GM12878 (cell line): ENCODE data around the gene ANKMY1. TPM values are rescaled to one million over a fixed set of nuclear protein-coding genes. Genes with fewer than 3 reads are reported as not detected.

Experiments used
- ASH2L ChIP-seq: fragments of 300-600, 200-600 bp; sonication (generic); IDR thresholded peaks from 2 replicates; pipeline ENCODE4 v1.6.1; 2017; ENCODE audit warnings: low read depth, mild to moderate bottlenecking, borderline replicate concordance
- CBFB ChIP-seq: IDR thresholded peaks from 2 replicates; pipeline ENCODE4 v1.6.1; 2016; ENCODE audit warnings: antibody characterized with exemption, low read depth
- CBX3 ChIP-seq: fragments of 200-600 bp; sonication (generic); IDR thresholded peaks from 2 replicates; pipeline ENCODE4 v1.6.1; 2016; ENCODE audit warnings: low read depth, borderline replicate concordance
- CEBPB ChIP-seq, 2 experiments: fragments of 150-350 bp in 1 of 2; IDR thresholded peaks; 2 replicates each; pipeline ENCODE4 v1.6.1; 2012 to 2014; ENCODE audit warnings: low read depth in 2 of 2, low read length in 2 of 2, borderline replicate concordance in 1 of 2, inconsistent platforms in 1 of 2
- CHD1 ChIP-seq: IDR thresholded peaks from 2 replicates; pipeline ENCODE4 v1.6.1; 2012; ENCODE audit warnings: low read depth, low read length, improper control_type of control experiment
- CTCF ChIP-seq, 3 experiments: IDR thresholded peaks in 2 of 3; conservative IDR thresholded peaks in 1 of 3; 2 replicates each; pipeline ENCODE4 v1.5.1; 2011; ENCODE audit warnings: low read depth in 3 of 3, low read length in 3 of 3, mild to moderate bottlenecking in 3 of 3, control low read depth in 2 of 3, moderate library complexity in 2 of 3, inconsistent platforms in 1 of 3, mixed read lengths in 1 of 3; ENCODE audit not compliant: control insufficient read depth in 2 of 3, insufficient read depth in 1 of 3; ENCODE audit errors: extremely low read depth in 1 of 3
- EGR1 ChIP-seq, 2 experiments: IDR thresholded peaks; 1 replicate in 1 of 2; 2 replicates in 1 of 2; pipeline ENCODE4 v1.6.1; 2011 to 2012; ENCODE audit warnings: low read depth in 2 of 2, low read length in 2 of 2, borderline replicate concordance in 1 of 2, mild to moderate bottlenecking in 1 of 2, moderate library complexity in 1 of 2
- FOXM1 ChIP-seq: IDR thresholded peaks from 2 replicates; pipeline ENCODE4 v1.6.1; 2012; ENCODE audit warnings: low read depth, mild to moderate bottlenecking, inconsistent platforms, low read length, moderate library complexity
- JUND ChIP-seq: IDR thresholded peaks from 2 replicates; pipeline ENCODE4 v1.6.1; 2012; ENCODE audit warnings: low read depth, mild to moderate bottlenecking, low read length, improper control_type of control experiment, moderate library complexity
- LARP7 ChIP-seq: fragments of 450-650 bp; IDR thresholded peaks from 2 replicates; pipeline ENCODE4 v1.6.1; 2017; ENCODE audit warnings: mild to moderate bottlenecking
- NBN ChIP-seq: fragments of 450-650 bp; IDR thresholded peaks from 2 replicates; pipeline ENCODE4 v1.6.1; 2016
- RFX5 ChIP-seq: IDR thresholded peaks from 2 replicates; pipeline ENCODE4 v1.6.1; 2011; ENCODE audit warnings: low read depth, low read length, improper control_type of control experiment
- RUNX3 ChIP-seq: IDR thresholded peaks from 2 replicates; pipeline ENCODE4 v1.6.1; 2012; ENCODE audit warnings: low read length, inconsistent platforms
- SIN3A ChIP-seq: IDR thresholded peaks from 2 replicates; pipeline ENCODE4 v1.6.1; 2012; ENCODE audit warnings: low read depth, low read length, improper control_type of control experiment
- SIX5 ChIP-seq: IDR thresholded peaks from 2 replicates; pipeline ENCODE4 v1.6.1; 2011; ENCODE audit warnings: mild to moderate bottlenecking, low read depth, low read length, moderate library complexity; ENCODE audit not compliant: severe bottlenecking
- SP1 ChIP-seq: IDR thresholded peaks from one replicate; pipeline ENCODE4 v1.6.1; 2011; ENCODE audit warnings: low read depth, low read length
- SUZ12 ChIP-seq: fragments of 200-600 bp; sonication (generic); IDR thresholded peaks from one replicate; pipeline ENCODE4 v1.6.1; 2018; ENCODE audit warnings: antibody characterized with exemption, mild to moderate bottlenecking; ENCODE audit not compliant: unreplicated experiment
- TCF7 ChIP-seq: IDR thresholded peaks from 2 replicates; pipeline ENCODE4 v1.6.1; 2014; ENCODE audit warnings: antibody characterized with exemption, borderline replicate concordance
- YY1 ChIP-seq: IDR thresholded peaks from 2 replicates; pipeline ENCODE4 v1.6.1; 2011; ENCODE audit warnings: low read depth, mild to moderate bottlenecking, low read length
- ZNF687 ChIP-seq: fragments of 450-650 bp; IDR thresholded peaks from 2 replicates; pipeline ENCODE4 v1.6.1; 2017; ENCODE audit warnings: mild to moderate bottlenecking, moderate library complexity
- polyA plus RNA-seq, 11 experiments: library from polyadenylated mRNA; depleted of rRNA in 4 of 11; unstranded in 6 of 11; stranded (reverse) in 5 of 11; fragments of >200 nt; fragmentation: Nextera tagmentation in 4 of 11; fragmentation: Illumina TruSeq in 1 of 11; extraction: Ambion mirVana in 4 of 11; extraction: Trizol in 1 of 11; gene quantifications; 1 replicate in 1 of 11; 2 replicates in 10 of 11; pipeline versions ENCODE4 v1.2.1 to v1.2.3, GENCODE V29; 2011 to 2016; ENCODE audit warnings: inconsistent platforms in 2 of 11, missing spikeins in 2 of 11, low read depth in 1 of 11
- total RNA-seq, 4 experiments: library from RNA; depleted of rRNA in 3 of 4; stranded (reverse); fragments of >200 nt in 3 of 4; fragmentation: Illumina TruSeq in 1 of 4; extraction: Trizol in 1 of 4; gene quantifications; 2 replicates each; pipeline versions ENCODE4 v1.2.1 to v1.2.3, GENCODE V29; 2013 to 2021
- TF ChIP-seq, protein P1 (sequence below): fragments of 450-650 bp; IDR thresholded peaks from 2 replicates; pipeline ENCODE4 v1.6.1; 2014; ENCODE audit warnings: mild to moderate bottlenecking
- TF ChIP-seq, protein P2 (sequence below): IDR thresholded peaks from 2 replicates; pipeline ENCODE4 v1.6.1; 2011; ENCODE audit warnings: borderline replicate concordance, low read depth, mild to moderate bottlenecking, moderate library complexity, low read length; ENCODE audit not compliant: insufficient read depth, poor library complexity, severe bottlenecking

The ANKMY1 gene
- total and polyA plus RNA-seq, 10 of the 15 experiments (the other 5 are each of a cell fraction or from before 2014, with no cell fraction given), result 1.1 to 15.3 (median 11.1) TPM

DNA sequence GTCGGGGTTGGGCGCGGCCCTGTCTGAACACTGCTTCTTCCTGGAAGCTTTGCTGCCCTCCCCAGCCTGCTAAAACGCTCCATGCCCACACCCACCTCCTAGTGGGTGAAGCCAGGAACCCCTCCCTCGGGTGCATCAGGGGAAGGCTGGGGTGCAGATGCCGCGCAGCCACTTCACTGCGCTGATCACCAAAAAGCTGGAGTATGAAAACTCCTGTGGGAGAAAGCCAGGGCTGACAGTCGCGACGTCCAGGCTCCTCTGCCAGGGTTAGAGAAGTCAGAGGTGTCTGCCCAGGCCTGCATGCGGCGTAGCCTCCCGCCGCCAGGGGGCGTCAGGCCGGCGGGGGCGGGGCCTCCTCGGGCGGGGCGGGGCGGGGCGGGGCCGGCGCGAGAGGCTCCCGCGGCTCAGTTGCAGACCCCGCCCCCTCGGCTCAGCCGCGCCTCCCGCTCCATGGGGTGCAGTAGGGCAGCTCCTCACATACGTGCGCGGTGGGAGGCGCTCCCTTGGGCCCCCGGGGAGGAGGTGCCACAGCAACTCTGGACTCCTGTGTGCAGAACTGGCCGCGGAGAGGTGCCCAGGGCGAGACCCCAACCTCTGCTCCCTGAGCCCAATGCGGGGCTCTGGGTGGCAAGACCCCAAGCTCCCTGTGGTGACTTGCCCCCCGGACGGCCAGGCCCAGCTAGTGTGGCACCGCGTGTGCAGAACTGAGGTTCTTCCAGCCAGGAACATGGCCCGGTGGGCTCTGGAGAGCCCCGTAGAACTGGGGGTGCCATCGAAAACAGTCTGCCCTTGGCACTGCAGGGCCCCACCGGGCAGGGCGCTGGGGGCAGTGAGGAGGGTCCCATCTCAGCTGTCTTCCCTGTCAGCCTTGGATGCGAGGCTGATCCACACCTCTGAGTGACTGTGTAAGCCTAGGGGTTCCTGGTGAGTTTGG, 8.7 kb upstream of the ANKMY1 start (continued):
- TF ChIP-seq EGR1 (IDR thresholded peaks at IDR 0.05; ENCODE audit: borderline replicate concordance in 1 of 2, low read depth in 2 of 2, low read length in 2 of 2) (peak in 1 of 2 experiments; percentile 84; a peak in 2 of 3 replicates), SP1 (peak; percentile 54), RFX5 (no peak), CEBPB (IDR thresholded peaks at IDR 0.05; ENCODE audit: borderline replicate concordance in 1 of 2, low read depth in 2 of 2, low read length in 2 of 2) (no peak), SUZ12 (no peak), NBN (no peak), SIX5 (no peak), CTCF (IDR thresholded peaks at IDR 0.05 in 2 of 3, conservative IDR thresholded peaks at IDR 0.05 in 1 of 3; ENCODE audit: control insufficient read depth in 2 of 3, extremely low read depth in 1 of 3, insufficient read depth in 1 of 3, low read depth in 3 of 3, low read length in 3 of 3) (peak; percentile 57 to 85 (median 57)), YY1 (peak; percentile 60), JUND (0 out of 2 replicates have a peak, but pooled peaks have one; percentile 9), SIN3A (0 out of 2 replicates have a peak, but pooled peaks have one; percentile 39), TCF7 (no peak), CBFB (no peak), ZNF687 (no peak), FOXM1 (no peak), ASH2L (no peak), RUNX3 (no peak), CHD1 (no peak), CBX3 (no peak), LARP7 (peak; percentile 23; the same call in 1 of the 2 replicates)
- TF ChIP-seq, protein P1, sequence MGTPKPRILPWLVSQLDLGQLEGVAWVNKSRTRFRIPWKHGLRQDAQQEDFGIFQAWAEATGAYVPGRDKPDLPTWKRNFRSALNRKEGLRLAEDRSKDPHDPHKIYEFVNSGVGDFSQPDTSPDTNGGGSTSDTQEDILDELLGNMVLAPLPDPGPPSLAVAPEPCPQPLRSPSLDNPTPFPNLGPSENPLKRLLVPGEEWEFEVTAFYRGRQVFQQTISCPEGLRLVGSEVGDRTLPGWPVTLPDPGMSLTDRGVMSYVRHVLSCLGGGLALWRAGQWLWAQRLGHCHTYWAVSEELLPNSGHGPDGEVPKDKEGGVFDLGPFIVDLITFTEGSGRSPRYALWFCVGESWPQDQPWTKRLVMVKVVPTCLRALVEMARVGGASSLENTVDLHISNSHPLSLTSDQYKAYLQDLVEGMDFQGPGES, result no peak
- TF ChIP-seq, protein P2, sequence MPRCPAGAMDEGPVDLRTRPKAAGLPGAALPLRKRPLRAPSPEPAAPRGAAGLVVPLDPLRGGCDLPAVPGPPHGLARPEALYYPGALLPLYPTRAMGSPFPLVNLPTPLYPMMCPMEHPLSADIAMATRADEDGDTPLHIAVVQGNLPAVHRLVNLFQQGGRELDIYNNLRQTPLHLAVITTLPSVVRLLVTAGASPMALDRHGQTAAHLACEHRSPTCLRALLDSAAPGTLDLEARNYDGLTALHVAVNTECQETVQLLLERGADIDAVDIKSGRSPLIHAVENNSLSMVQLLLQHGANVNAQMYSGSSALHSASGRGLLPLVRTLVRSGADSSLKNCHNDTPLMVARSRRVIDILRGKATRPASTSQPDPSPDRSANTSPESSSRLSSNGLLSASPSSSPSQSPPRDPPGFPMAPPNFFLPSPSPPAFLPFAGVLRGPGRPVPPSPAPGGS, result no peak
